Measurements from ENCODE around the gene RFFL.
"Not testable (repeated sequence)": the region's sequence is repeated elsewhere in the genome, so short reads cannot be mapped to it uniquely, and the experiment has no call there.

The RFFL gene

GRCh38 chr17:35063514-35064223 is at the start of gene RFFL:
TSS of gene RFFL (minus strand) at chr17:35063707. CDS start at chr17:35026553, 37,154 bp downstream.
- in situ Hi-C loops (cut with MboI; ENCODE audit: low sequenced_read_pairs) = no loop called here

GRCh38 chr17:35110791-35111190 is 47.3 kb upstream of the RFFL start:
- in situ Hi-C loops (cut with MboI; ENCODE audit: low sequenced_read_pairs) = loop anchor here (10.0 kb wide), 3 partner anchors 116 to 696 kb away; no protein-coding TSS in a partner anchor

- in situ Hi-C loops (cut with MboI; ENCODE audit: low sequenced_read_pairs) = no loop called here
Observed at GRCh38 chr17:35104844-35105450, 41.4 kb upstream of the RFFL start.

DNA sequence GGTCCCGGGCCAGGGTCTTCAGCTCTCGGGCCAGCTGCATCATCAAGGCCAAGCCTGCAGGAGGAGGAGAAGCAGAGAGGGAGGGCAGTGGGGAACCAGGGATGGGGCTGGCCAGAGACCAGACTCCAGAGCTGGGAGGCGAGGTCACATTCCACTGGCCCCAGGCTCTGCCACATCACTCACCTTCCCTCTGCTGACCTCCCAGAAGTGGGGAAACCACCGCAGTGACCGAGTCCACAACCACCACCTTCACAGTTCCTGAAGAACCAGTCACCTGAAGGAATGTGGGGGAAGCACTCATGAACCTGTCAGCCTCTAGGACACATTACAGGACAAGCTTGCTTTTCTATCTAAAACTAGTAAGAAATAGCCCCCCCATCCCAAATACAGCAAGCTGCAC is 39.8 kb upstream of the RFFL start:
- in situ Hi-C loops (cut with MboI; ENCODE audit: low sequenced_read_pairs) = no loop called here

DNA sequence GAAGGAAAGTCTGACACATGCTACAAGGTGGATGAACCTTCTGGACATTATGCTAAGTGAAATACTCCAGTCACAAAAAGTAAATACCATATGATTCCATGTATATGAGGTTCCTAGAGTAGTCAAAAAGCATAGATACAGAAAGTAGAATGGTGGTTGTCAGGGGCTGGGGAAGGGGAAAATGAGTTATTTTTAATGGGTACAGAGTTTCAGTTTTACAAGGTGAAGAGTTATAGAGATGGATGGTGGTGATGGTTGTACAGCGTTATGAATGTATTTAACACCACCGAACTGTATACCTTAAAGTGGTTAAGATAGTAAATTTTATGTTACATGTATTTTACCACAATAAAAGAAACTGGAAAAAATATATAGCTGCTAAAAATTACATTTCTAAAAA is 38.2 kb upstream of the RFFL start:
- in situ Hi-C loops (cut with MboI; ENCODE audit: low sequenced_read_pairs) = no loop called here

GRCh38 chr17:35101036-35101435 is 37.5 kb upstream of the RFFL start:
- in situ Hi-C loops (cut with MboI; ENCODE audit: low sequenced_read_pairs) = no loop called here

- in situ Hi-C loops (cut with MboI; ENCODE audit: low sequenced_read_pairs) = no loop called here
Observed at GRCh38 chr17:35099908-35100307, 36.4 kb upstream of the RFFL start.

DNA sequence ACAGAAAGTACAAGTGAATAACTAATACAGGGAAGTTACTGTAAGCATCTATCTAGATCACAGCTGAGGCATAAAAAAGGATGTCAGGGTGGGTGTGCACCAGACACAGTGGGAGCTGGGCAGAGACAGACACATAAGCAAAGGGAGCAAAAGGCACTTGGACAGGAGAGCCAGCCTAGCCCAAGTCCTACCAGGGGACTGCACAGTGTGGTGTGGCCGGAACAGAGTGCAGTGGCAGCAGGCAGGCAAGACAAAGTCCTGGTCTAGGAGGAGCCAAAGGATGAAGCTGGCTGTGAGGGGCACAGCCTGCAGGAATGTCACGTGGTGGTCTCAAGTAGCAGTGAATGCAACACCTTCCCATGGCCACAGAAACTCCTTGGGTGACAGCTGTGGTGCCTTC is 34.3 kb upstream of the RFFL start:
- in situ Hi-C loops (cut with MboI; ENCODE audit: low sequenced_read_pairs) = no loop called here

DNA sequence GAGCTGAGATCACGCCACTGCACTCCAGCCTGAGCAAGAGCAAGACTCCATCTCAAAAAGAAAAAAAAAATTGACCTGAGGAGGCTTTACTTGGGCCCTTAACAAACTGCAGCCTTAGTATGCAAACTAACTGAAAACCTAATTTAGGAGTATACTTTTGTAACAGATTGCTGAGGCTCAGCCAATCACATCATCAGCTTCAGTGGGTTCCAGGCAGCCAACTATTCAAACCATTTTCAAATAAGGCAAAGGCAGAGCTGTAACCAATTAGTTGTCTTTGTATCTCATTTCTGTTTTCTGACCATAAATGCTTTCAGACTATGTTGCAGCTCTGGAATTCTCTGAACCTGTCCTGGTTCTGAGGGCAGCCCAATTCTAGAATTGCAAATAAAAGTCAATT is 32.2 kb upstream of the RFFL start:
- in situ Hi-C loops (cut with MboI; ENCODE audit: low sequenced_read_pairs) = no loop called here

GRCh38 chr17:35094902-35095301 is 31.4 kb upstream of the RFFL start:
- in situ Hi-C loops (cut with MboI; ENCODE audit: low sequenced_read_pairs) = no loop called here

- in situ Hi-C loops (cut with MboI; ENCODE audit: low sequenced_read_pairs) = not testable (repeated sequence)
Observed at GRCh38 chr17:35090707-35091106, 27.2 kb upstream of the RFFL start.

DNA sequence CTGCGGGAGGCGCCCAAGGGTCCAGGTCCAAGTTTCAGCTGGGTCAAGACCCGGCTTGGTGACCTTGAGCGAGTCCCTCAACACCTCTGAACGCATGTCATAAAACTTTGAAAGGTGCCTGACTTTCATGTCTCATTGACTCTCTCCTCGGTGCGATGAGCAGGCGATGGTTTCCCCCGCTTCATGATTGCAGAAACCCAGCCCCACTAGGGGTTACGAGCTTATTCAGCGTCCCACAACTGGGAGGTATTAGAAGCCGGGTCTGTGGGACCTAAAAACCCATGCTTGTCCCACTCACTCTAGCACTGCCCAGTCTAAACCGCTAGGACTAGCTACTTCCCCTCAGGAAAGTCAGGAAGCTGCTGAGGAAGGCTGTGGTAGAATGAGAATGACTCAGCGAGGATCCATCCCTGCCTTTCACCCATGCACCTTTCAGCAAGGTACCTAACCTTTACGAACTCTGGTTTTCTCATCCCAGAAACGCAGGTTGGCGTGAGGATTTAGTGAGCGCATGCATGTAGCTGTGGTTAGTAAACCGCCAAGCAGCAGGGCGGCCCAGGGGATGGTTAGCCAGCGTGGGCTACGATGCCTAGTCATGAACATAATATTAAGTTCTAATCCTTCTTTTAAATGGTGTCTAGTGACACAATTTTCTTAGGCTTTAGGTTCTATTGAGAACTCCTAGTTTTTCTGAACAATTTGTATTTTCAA is 26.2 kb upstream of the RFFL start:
- in situ Hi-C loops (cut with MboI; ENCODE audit: low sequenced_read_pairs) = no loop called here

DNA sequence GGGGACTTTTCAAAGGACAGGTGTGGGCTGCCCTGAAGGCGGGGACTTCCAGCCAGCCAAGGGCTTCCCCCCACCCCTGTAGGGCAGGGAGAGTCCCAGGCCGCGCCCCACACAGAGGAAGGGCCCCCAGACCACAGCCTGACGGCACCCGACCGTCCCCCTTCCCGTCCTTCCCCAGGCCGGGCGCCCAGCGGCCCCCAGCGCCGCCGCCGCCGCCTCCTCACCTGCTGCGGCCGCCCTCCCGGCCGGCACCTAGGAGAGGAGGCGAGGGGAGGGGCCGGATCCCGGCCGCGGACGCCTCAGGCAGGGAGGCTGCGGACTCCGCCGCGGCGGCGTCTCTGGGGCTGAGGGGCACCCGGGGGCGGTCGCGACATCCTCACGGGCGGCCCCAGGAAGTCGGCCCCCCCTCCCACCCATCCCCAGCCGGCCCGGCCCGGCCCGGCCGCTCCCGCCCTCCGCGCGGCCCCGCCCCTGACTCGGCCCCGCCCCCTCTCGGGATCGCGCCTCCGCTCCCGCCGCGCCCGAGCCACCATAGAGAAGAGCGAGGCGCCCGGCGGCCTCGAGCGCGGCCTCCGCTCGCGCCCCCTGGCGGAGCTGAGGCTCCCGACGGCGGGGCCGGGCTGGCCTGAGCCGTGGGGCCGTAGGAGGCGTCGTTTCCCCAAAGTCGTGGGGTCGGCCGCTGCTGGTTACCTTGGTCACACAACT is 25.5 kb upstream of the RFFL start:
- in situ Hi-C loops (cut with MboI; ENCODE audit: low sequenced_read_pairs) = no loop called here

DNA sequence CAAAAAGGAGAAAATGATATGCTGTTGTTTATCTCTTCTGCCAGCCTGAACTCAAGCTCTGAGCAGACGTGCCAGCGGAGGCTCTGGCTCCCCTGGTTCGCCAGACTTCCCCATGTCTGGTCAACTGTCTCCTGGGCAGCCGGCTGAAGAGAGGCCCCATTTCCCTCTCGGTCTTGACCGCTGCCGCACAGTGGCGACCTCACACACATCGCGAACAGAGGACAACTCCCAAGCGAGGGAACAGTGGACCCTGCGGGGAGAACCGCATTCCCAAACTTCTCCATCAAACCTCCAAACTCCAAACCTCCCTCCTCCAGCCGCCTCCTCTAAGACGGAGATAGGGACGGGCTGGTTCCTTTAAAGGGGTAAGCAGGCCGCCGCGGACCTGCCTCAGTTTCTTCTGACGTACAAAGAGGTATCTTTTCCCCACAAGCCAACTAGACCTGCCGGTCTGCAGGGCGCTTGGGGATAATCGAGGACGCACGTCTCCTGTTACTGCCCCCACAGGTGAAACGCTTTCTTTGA is 24.9 kb upstream of the RFFL start:
- in situ Hi-C loops (cut with MboI; ENCODE audit: low sequenced_read_pairs) = no loop called here

- in situ Hi-C loops (cut with MboI; ENCODE audit: low sequenced_read_pairs) = no loop called here
Observed at GRCh38 chr17:35087731-35088355, 24.3 kb upstream of the RFFL start.

GRCh38 chr17:35086931-35087573 is 23.5 kb upstream of the RFFL start:
- in situ Hi-C loops (cut with MboI; ENCODE audit: low sequenced_read_pairs) = no loop called here

DNA sequence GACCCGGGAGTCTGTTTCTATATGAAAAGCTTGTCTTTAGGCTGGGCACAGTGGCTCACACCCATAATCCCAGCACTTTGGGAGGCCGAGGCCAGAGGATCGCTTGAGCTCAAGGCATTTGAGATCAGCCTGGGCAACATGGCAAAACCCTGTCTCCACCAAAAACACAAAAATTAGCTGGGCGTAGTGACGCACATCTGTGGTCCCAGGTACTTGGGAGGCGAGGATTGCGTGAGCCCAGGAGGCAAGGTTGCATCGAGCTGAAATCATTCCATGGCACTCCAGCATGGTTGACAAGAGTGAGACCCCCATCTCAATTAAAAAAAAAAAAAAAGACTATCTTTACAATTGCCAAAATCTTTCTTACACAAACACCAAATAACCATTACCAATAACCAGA is 22.7 kb upstream of the RFFL start:
- in situ Hi-C loops (cut with MboI; ENCODE audit: low sequenced_read_pairs) = no loop called here

DNA sequence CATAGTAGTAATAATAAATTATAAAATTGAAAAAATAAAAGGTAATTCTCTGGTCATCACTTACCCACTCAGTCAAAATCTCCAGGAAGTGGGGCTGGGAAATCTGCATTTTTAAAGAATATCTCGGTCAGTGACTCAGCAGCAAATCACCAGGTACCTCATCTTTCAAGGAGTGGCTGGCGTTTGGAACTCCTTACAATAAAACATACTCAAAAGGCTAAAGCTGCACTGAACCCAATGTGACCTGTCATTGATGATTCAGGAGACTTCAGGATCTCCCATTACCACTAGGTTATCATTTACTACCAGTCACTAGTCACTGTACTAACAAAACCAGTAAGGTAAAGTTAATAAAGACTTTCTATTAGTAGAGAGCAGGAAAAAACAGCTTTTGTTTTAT is 21.5 kb upstream of the RFFL start:
- in situ Hi-C loops (cut with MboI; ENCODE audit: low sequenced_read_pairs) = no loop called here

DNA sequence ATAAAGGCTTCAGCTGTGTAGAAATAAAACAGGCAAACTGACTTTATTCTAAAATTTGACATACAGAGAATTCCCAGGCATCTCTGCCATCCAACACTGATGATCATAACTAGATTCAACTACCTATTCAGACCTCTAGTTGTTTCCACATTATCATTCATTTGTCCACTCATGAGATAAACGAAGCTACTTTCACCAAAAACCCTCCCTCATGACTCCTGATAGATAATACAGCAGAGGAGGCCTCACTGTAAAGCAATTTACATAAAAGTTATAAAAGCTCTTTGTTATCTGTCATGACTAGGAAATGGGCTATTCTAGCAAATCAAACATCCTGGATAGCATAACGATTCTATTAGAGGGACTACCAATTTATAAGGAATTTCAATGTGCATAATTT is 19.6 kb upstream of the RFFL start:
- in situ Hi-C loops (cut with MboI; ENCODE audit: low sequenced_read_pairs) = no loop called here

DNA sequence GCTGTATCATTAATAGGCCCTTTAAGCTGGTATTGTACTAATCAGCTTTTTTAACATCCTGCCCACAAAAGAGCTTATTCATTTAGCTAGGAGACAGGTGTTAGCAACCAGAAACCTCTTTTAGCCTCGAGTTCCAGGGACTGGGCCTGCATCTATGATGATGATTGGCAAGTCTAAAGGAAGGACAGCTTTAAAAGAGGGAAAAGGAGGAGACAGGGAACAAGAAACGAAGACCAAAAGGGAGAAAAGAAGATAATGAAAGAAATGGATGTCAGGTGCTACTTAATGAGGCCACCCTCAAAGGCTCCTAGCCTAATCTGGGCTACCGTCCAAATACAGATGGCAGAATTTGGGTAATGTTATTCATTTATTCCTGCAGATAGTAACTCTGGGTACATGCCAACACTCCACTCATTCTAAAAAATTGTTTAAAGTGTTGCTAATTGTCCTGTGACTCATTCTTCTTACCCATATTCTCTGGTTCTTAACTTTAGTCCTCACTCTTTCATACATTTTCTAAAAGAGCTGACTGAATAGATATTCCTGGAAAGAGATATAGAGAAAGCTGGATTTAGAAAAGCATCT is 18.7 kb upstream of the RFFL start:
- in situ Hi-C loops (cut with MboI; ENCODE audit: low sequenced_read_pairs) = no loop called here
